Measurements from ENCODE around the gene VAMP5. TPM values are rescaled to one million over a fixed set of nuclear protein-coding genes. Genes with fewer than 3 reads are reported as not detected.

VAMP5 gene
- total RNA-seq, 1 donor from 2014 or later, result 1.8 TPM

DNA sequence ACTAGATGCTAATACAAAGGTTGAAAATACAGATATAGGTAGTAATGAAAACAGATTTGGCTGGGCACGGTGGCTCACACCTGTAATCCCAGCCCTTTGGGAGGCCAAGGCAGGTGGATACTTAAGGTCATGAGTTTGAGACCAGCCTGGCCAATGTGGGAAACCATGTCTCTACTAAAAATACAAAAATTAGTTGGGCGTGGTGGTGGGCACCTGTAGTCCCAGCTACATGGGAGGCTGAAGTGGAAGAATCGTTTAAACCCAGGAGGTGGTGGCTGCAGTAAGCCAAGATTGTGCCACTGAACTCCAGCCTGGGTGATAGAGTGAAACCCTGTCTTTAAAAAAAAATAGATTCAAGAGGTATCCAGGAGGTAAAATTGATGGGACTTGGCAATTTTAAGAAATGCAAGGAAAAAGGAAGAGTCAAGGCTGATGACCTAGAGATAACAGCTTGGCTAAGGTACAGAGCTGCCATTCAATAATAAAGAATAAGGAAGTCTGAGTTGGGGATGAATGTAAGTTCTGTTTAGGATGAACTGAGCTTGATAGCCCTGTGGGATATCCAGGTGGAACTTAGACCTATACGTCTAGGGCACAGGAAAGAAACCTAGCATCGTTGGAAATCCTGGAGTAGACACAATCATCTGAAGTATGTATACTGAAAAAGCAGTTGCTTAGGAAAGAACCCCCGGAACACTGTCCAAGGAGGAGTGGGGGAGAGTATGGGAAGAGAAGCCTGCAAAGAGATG lies 36.2 kb upstream of the VAMP5 start:
- Mint-ChIP-seq H3K27ac (ENCODE audit: unreplicated experiment) (peak overlapping the region; percentile 53), H3K4me3 (ENCODE audit: unreplicated experiment) (no peak overlapping the region), H3K27me3 (ENCODE audit: low read depth) (no peaks in the 10 kb centered on the region), H3K9me3 (ENCODE audit: low read depth) (no peaks in the 10 kb centered on the region), H3K4me1 (ENCODE audit: low read depth) (peaks cover 22% of the 10 kb centered on the region), H3K36me3 (ENCODE audit: low read depth) (peaks cover 14% of the 10 kb centered on the region)
- DNase-seq (ENCODE audit: low spot score), result no peak
- TF ChIP-seq CTCF (IDR thresholded peaks at IDR 0.05), result no peak

DNA sequence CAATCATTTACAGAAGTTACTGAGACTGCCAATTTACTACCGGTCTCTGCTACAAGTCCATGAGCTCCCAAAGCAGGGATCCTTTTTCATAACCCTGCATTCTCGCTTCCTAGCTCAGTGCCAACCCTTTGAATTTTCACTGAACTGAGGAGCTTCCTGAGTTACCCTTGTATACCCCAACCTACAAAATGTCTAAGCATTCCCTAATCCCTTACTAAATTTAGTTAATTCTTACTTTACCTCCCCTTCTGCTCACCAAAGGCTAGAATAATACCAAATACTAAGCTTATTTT lies 35.7 kb upstream of the VAMP5 start:
- Mint-ChIP-seq H3K27me3 (ENCODE audit: low read depth) (no peaks in the 10 kb centered on the region), H3K9me3 (ENCODE audit: low read depth) (no peaks in the 10 kb centered on the region), H3K4me1 (ENCODE audit: low read depth) (peaks cover 19% of the 10 kb centered on the region), H3K27ac (ENCODE audit: unreplicated experiment) (peak overlapping the region; percentile 53), H3K4me3 (ENCODE audit: unreplicated experiment) (no peak overlapping the region), H3K36me3 (ENCODE audit: low read depth) (peaks cover 10% of the 10 kb centered on the region)
- DNase-seq (ENCODE audit: low spot score), result no peak
- TF ChIP-seq CTCF (IDR thresholded peaks at IDR 0.05), result no peak

DNA sequence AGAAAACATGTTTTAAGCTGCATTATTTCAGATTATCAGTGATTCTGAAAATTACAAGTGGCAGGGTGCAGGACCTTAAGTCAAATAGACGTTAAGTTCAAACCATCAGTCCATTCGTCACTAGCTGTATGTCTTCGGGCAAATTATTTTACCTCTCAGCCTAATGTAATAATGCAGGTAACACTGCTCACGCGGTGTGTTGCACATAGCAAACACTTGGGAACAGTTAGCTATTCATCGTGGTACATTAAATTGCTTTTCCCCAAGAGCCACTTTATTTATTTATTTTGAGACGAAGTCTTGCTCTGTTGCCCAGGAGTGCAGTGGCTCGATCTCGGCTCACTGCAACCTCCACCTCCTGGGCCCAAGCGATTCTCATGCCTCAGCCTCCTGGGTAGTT lies 35.1 kb upstream of the VAMP5 start:
- Mint-ChIP-seq H3K4me1 (ENCODE audit: low read depth) (peaks cover 15% of the 10 kb centered on the region), H3K9me3 (ENCODE audit: low read depth) (no peaks in the 10 kb centered on the region), H3K36me3 (ENCODE audit: low read depth) (peaks cover 6% of the 10 kb centered on the region), H3K27ac (ENCODE audit: unreplicated experiment) (peak overlapping the region; percentile 77), H3K4me3 (ENCODE audit: unreplicated experiment) (no peak overlapping the region), H3K27me3 (ENCODE audit: low read depth) (no peaks in the 10 kb centered on the region)
- no peak for DNase-seq (ENCODE audit: low spot score)
- no peak for TF ChIP-seq CTCF (IDR thresholded peaks at IDR 0.05)

GRCh38 chr2:85549826-85550225 lies 34.4 kb upstream of the VAMP5 start:
- no peaks in the 10 kb centered on the region for H3K9me3 Mint-ChIP-seq (ENCODE audit: low read depth)
- no peak for TF ChIP-seq CTCF (IDR thresholded peaks at IDR 0.05)
- H3K27me3 Mint-ChIP-seq (ENCODE audit: low read depth), result no peaks in the 10 kb centered on the region
- H3K27ac Mint-ChIP-seq (ENCODE audit: unreplicated experiment), result peak overlapping the region; percentile 77
- H3K36me3 Mint-ChIP-seq (ENCODE audit: low read depth), result peaks cover 6% of the 10 kb centered on the region
- no peak overlapping the region for H3K4me3 Mint-ChIP-seq (ENCODE audit: unreplicated experiment)
- peaks cover 12% of the 10 kb centered on the region for H3K4me1 Mint-ChIP-seq (ENCODE audit: low read depth)
- DNase-seq (ENCODE audit: low spot score), result no peak

- Mint-ChIP-seq H3K9me3 (ENCODE audit: low read depth) (no peaks in the 10 kb centered on the region), H3K27me3 (ENCODE audit: low read depth) (no peaks in the 10 kb centered on the region), H3K27ac (ENCODE audit: unreplicated experiment) (peak overlapping the region; percentile 77), H3K4me1 (ENCODE audit: low read depth) (peaks cover 12% of the 10 kb centered on the region), H3K4me3 (ENCODE audit: unreplicated experiment) (no peak overlapping the region), H3K36me3 (ENCODE audit: low read depth) (peaks cover 7% of the 10 kb centered on the region)
- no peak for DNase-seq (ENCODE audit: low spot score)
- no peak for TF ChIP-seq CTCF (IDR thresholded peaks at IDR 0.05)
Measured at GRCh38 chr2:85550486-85550885, 33.7 kb upstream of the VAMP5 start.

Measured in chondrocyte (in vitro differentiated cells).